K562 (cell line): Measurements from ENCODE around the gene WDCP. TPM values are rescaled to one million over a fixed set of nuclear protein-coding genes. Genes with fewer than 3 reads are reported as not detected.

Experiments used
- ATAC-seq: fragments of 200-7000 bp; cut with Tn5 transposase; 3 replicates; pipeline ENCODE4 v1.9.1; 2020; ENCODE audit warnings: moderate library complexity
- BruUV-seq: library from RNA; stranded (reverse); fragments of 400-500 nt; replicated peaks from 2 replicates; lab custom pipeline; 2021; lab: Mats Ljungman, UMichigan
- CTCF ChIA-PET: fragments of 300-600 bp; formaldehyde crosslinking; extraction: SDS; loops from one replicate; lab custom pipeline; 2021; ENCODE audit warnings: low intra/inter-chr PET ratio; lab: Yijun Ruan, JAX
- POLR2A ChIA-PET: fragments of 300-600, 350-650 bp; sonication (Branson Sonifier 250); formaldehyde crosslinking; extraction: SDS; loops from one replicate; lab custom pipeline; 2021; ENCODE audit warnings: antibody characterized with exemption, inconsistent platforms; lab: Yijun Ruan, JAX
- DNase-seq, 4 experiments: peaks; one replicate each; pipeline versions ENCODE4 v3.0.0 to v3.0.0-alpha.2; 2011 to 2018; ENCODE audit warnings: low spot score in 3 of 4, mixed read lengths in 3 of 4; ENCODE audit errors: extremely low read depth in 1 of 4
- FAIRE-seq: peaks from 2 replicates; lab custom pipeline; 2011; peaks lifted over from hg19 to GRCh38; lab: Jason Lieb, UNC
- H2AFZ ChIP-seq: 2 replicates; pipeline ENCODE4 v1.6.0; 2011; ENCODE audit warnings: low read depth, low read length, control low read depth, inconsistent platforms
- H3K27ac ChIP-seq: fragments of 200-600 bp; 3 replicates; pipeline ENCODE4 v1.8.0; 2011; ENCODE audit warnings: low read depth, mild to moderate bottlenecking, control low read depth, inconsistent platforms, low read length, moderate library complexity, mixed read lengths; ENCODE audit errors: extremely low read depth
- H3K27me3 ChIP-seq, 2 experiments: fragments of 300-600 bp in 1 of 2; 2 replicates in 1 of 2; 3 replicates in 1 of 2; pipeline versions ENCODE4 v1.6.0 to v1.8.0; 2011; ENCODE audit warnings: inconsistent platforms in 2 of 2, low read length in 2 of 2, mild to moderate bottlenecking in 1 of 2, mixed read lengths in 1 of 2, moderate library complexity in 1 of 2; ENCODE audit not compliant: control insufficient read depth in 2 of 2, insufficient read depth in 2 of 2
- H3K36me3 ChIP-seq: fragments of 300-600 bp; 3 replicates; pipeline ENCODE4 v1.8.0; 2011; ENCODE audit warnings: mild to moderate bottlenecking, low read length, inconsistent platforms; ENCODE audit not compliant: control insufficient read depth, insufficient read depth
- H3K4me1 ChIP-seq, 2 experiments: fragments of 200-600 bp in 1 of 2; replicated peaks in 1 of 2; 2 replicates in 1 of 2; 3 replicates in 1 of 2; pipeline versions ENCODE4 v1.5.1 to v1.8.0; 2011; ENCODE audit warnings: inconsistent platforms in 2 of 2, low read length in 2 of 2, mild to moderate bottlenecking in 1 of 2, mixed read lengths in 1 of 2, moderate library complexity in 1 of 2; ENCODE audit not compliant: control insufficient read depth in 2 of 2, insufficient read depth in 2 of 2
- H3K4me2 ChIP-seq: 2 replicates; pipeline ENCODE4 v1.6.1; 2011; ENCODE audit warnings: low read length, control low read depth, inconsistent platforms, mixed read lengths; ENCODE audit not compliant: insufficient read depth
- H3K4me3 ChIP-seq: fragments of 200-600 bp; sonication (generic), shearing (Covaris generic); 2 replicates; pipeline ENCODE4 v1.5.1; 2016; ENCODE audit warnings: control low read depth, inconsistent platforms
- H3K79me2 ChIP-seq: fragments of 200-600 bp; 3 replicates; pipeline ENCODE4 v1.8.0; 2011; ENCODE audit warnings: low read length, inconsistent platforms; ENCODE audit not compliant: control insufficient read depth, insufficient read depth
- H3K9ac ChIP-seq, 2 experiments: 2 replicates each; pipeline versions ENCODE4 v1.6.0 to v1.6.1; 2011; ENCODE audit warnings: low read depth in 2 of 2, low read length in 2 of 2, control low read depth in 1 of 2, inconsistent platforms in 1 of 2, mild to moderate bottlenecking in 1 of 2, mixed read lengths in 1 of 2; ENCODE audit not compliant: insufficient read depth in 1 of 2
- H3K9me1 ChIP-seq: one replicate; pipeline ENCODE4 v1.6.0; 2011; ENCODE audit warnings: inconsistent platforms, mild to moderate bottlenecking, low read length, moderate library complexity; ENCODE audit not compliant: control insufficient read depth, insufficient read depth
- H3K9me3 ChIP-seq: replicated peaks from 2 replicates; pipeline ENCODE4 v1.5.1; 2011; ENCODE audit warnings: low read depth, low read length, inconsistent platforms; ENCODE audit not compliant: control insufficient read depth, insufficient read depth
- H4K20me1 ChIP-seq: replicated peaks from 2 replicates; pipeline ENCODE4 v1.6.1; 2011; ENCODE audit warnings: low read length, inconsistent platforms, mixed read lengths; ENCODE audit not compliant: control insufficient read depth, insufficient read depth
- CHD1 ChIP-seq: fragments of 200-600 bp; sonication (generic); IDR thresholded peaks from one replicate; pipeline ENCODE4 v1.6.1; 2012; ENCODE audit warnings: mild to moderate bottlenecking, moderate library complexity, low read length, inconsistent platforms
- FOXP1 ChIP-seq: sonication (generic); formaldehyde crosslinking; IDR thresholded peaks from 2 replicates; pipeline ENCODE4 v1.8.0; 2022; ENCODE audit warnings: mild to moderate bottlenecking, missing genetic modification reagents
- MAX ChIP-seq: sonication (generic); formaldehyde crosslinking; IDR thresholded peaks from 2 replicates; pipeline ENCODE4 v1.9.0; 2022; ENCODE audit warnings: mild to moderate bottlenecking, missing genetic modification reagents
- NFE2 ChIP-seq: IDR thresholded peaks from 2 replicates; pipeline ENCODE4 v1.6.1; 2014; ENCODE audit warnings: antibody characterized with exemption, low read depth
- NRF1 ChIP-seq, 2 experiments: fragments of 450-650 bp; IDR thresholded peaks in 1 of 2; conservative IDR thresholded peaks in 1 of 2; 2 replicates each; pipeline ENCODE4 v1.6.1; 2014; ENCODE audit warnings: mild to moderate bottlenecking in 2 of 2
- ZEB2 ChIP-seq: fragments of 450-650 bp; IDR thresholded peaks from 2 replicates; pipeline ENCODE4 v1.6.1; 2016
- WGBS: fragments of 100-300 bp; shearing (Covaris generic); methylation state at CpG from one replicate; pipeline ENCODE4 v1.1.6; 2016; ENCODE audit warnings: low coverage, mixed read lengths; ENCODE audit not compliant: insufficient coverage; ENCODE audit errors: missing lambda C conversion rate; 5-methylcytosine and 5-hydroxymethylcytosine counted together
- in situ Hi-C: fragments of 300-500 bp; cut with MboI; formaldehyde crosslinking; loops from 4 replicates; pipeline ENCODE4 v1.15.0; 2018; ENCODE audit warnings: inconsistent platforms, mixed read lengths
- intact Hi-C: fragments of 100-400 bp; cut with micrococcal nuclease; formaldehyde crosslinking; loops from 2 replicates; pipeline ENCODE4 v1.14.2; 2022
- polyA plus RNA-seq, 8 experiments: library from polyadenylated mRNA; depleted of rRNA in 4 of 8; stranded (reverse) in 5 of 8; unstranded in 3 of 8; fragments of >200 nt; fragmentation: Nextera tagmentation in 2 of 8; fragmentation: Illumina TruSeq in 1 of 8; extraction: Ambion mirVana in 2 of 8; extraction: Trizol in 1 of 8; gene quantifications; 2 replicates each; pipeline versions ENCODE4 v1.2.1 to v1.2.3, GENCODE V29; 2011 to 2014; ENCODE audit warnings: inconsistent platforms in 1 of 8, missing spikeins in 1 of 8
- total RNA-seq, 7 experiments: library from RNA; depleted of rRNA in 6 of 7; stranded (reverse); fragments of >200 nt in 6 of 7; fragmentation: Illumina TruSeq in 2 of 7; extraction: Trizol in 2 of 7; gene quantifications; 2 replicates each; pipeline versions ENCODE4 v1.2.1 to v1.2.3, GENCODE V29; 2011 to 2021; ENCODE audit warnings: low replicate concordance in 1 of 7

The WDCP gene
- total and polyA plus RNA-seq, 9 of the 15 experiments (the other 6 are each of a cell fraction or from before 2014, with no cell fraction given) = 10.1 to 41.4 (median 21.8) TPM

- Histone ChIP-seq H3K27me3 (no peaks in the 10 kb centered on the region), H3K4me3 (peak overlapping the region; percentile 58), H4K20me1 (no peaks in the 10 kb centered on the region), H3K4me1 (peaks cover 9 to 15% of the 10 kb centered on the region in 2 experiments; a peak in 4 of 5 replicates), H3K79me2 (peaks cover 36% of the 10 kb centered on the region), H3K4me2 (peak overlapping the region; percentile 99), H3K27ac (peak overlapping the region; percentile 60), H3K9me3 (no peaks in the 10 kb centered on the region), H3K36me3 (peaks cover 32% of the 10 kb centered on the region), H3K9me1 (no peaks in the 10 kb centered on the region), H2AFZ (peak overlapping the region; percentile 82), H3K9ac (peak overlapping the region; percentile 66 to 92)
- WGBS = 6% methylated on average over 9 of the region's 9 CpGs
- in situ Hi-C loops (no loop called here), intact Hi-C loops (loop anchor here (2.0 kb wide), 2 partner anchors 87 to 151 kb away; partner anchors contain the start of gene ATAD2B)
- DNase-seq (peak in 2 of 4 experiments; percentile 6 to 28), FAIRE-seq (peak; percentile 78), ATAC-seq (no peak)
- BruUV-seq = no TSS peak
- TF ChIP-seq NRF1 (conservative IDR thresholded peaks at IDR 0.05 in 1 of 2, IDR thresholded peaks at IDR 0.05 in 1 of 2) (no peak), FOXP1 (CRISPR knock-in tag) (peak; percentile 52; the same call in 1 of the 2 replicates), NFE2 (no peak), ZEB2 (no peak), CHD1 (peak; percentile 22), MAX (CRISPR knock-in tag) (peak; percentile 30)
- ChIA-PET CTCF (no interaction called here), POLR2A (interaction anchor here (0.6 to 1.8 kb wide), 5 partner anchors 25 to 1801 kb away, joined by 3 to 8 read pairs (median 6); partner anchors contain the start of genes ASXL2 and ATAD2B)
Observed at GRCh38 chr2:24077535-24077877, 30.3 kb upstream of the WDCP start.
